ENCODE data around the gene NFKB1. TPM values are rescaled to one million over a fixed set of nuclear protein-coding genes. Genes with fewer than 3 reads are reported as not detected.

The NFKB1 gene
- polyA plus RNA-seq, 1 donor (not counting 4 experiments of a cell fraction or from before 2014, with no cell fraction given): 21.8 TPM

GRCh38 chr4:102472441-102473013, 28.6 kb upstream of the NFKB1 start:
- H3K79me2 ChIP-seq (ENCODE audit: control insufficient read depth, insufficient read depth, low read length): no peaks in the 10 kb centered on the region
- no peaks in the 10 kb centered on the region for H3K9me1 ChIP-seq (ENCODE audit: control insufficient read depth, extremely low read depth, insufficient read depth, low read length)
- no peaks in the 10 kb centered on the region for H4K20me1 ChIP-seq (ENCODE audit: control insufficient read depth, extremely low read depth, insufficient read depth, low read length)
- TF ChIP-seq EZH2 (IDR thresholded peaks at IDR 0.05; ENCODE audit: low read length): no peak
- TF ChIP-seq CTCF (optimal IDR thresholded peaks at IDR 0.05 in 1 of 3, IDR thresholded peaks at IDR 0.05 in 1 of 3, conservative IDR thresholded peaks at IDR 0.05 in 1 of 3; ENCODE audit: extremely low read depth in 1 of 3, insufficient read depth in 2 of 3, low read length in 3 of 3): no peak
- H3K4me3 ChIP-seq (ENCODE audit: control insufficient read depth in 2 of 3, extremely low read depth in 1 of 3, insufficient read depth in 2 of 3, low read depth in 1 of 3, low read length in 3 of 3): no peak overlapping the region
- no peak for FAIRE-seq
- H3K9ac ChIP-seq (ENCODE audit: control insufficient read depth, extremely low read depth, insufficient read depth, low read length): no peak overlapping the region
- H3K9me3 ChIP-seq (ENCODE audit: control insufficient read depth, low read depth, low read length): no peaks in the 10 kb centered on the region
- DNase-seq (ENCODE audit: low read depth, low spot score): no peak
- H3K4me1 ChIP-seq (ENCODE audit: control insufficient read depth, extremely low read depth, insufficient read depth, low read length): no peaks in the 10 kb centered on the region
- dilution Hi-C loops (cut with MboI; ENCODE audit: extremely low pct_ligation_motif_present, low sequenced_read_pairs): no loop called here
- no peak overlapping the region for H3K4me2 ChIP-seq (ENCODE audit: control insufficient read depth, extremely low read depth, insufficient read depth, low read depth, low read length)
- no peaks in the 10 kb centered on the region for H3K27me3 ChIP-seq (ENCODE audit: control insufficient read depth, extremely low read depth, insufficient read depth, low read length)
- H3K27ac ChIP-seq (ENCODE audit: control insufficient read depth, insufficient read depth, low read length): no peak overlapping the region
- no peaks in the 10 kb centered on the region for H3K36me3 ChIP-seq (ENCODE audit: control insufficient read depth in 2 of 2, extremely low read depth in 1 of 2, insufficient read depth in 2 of 2, low read length in 2 of 2)
- H2AFZ ChIP-seq (ENCODE audit: control insufficient read depth, low read length): no peak overlapping the region

- Histone ChIP-seq H3K4me1 (ENCODE audit: control insufficient read depth, extremely low read depth, insufficient read depth, low read length) (no peaks in the 10 kb centered on the region), H3K9me1 (ENCODE audit: control insufficient read depth, extremely low read depth, insufficient read depth, low read length) (no peaks in the 10 kb centered on the region), H3K9me3 (ENCODE audit: control insufficient read depth, low read depth, low read length) (no peaks in the 10 kb centered on the region), H3K27me3 (ENCODE audit: control insufficient read depth, extremely low read depth, insufficient read depth, low read length) (no peaks in the 10 kb centered on the region), H3K4me3 (ENCODE audit: control insufficient read depth in 2 of 3, extremely low read depth in 1 of 3, insufficient read depth in 2 of 3, low read depth in 1 of 3, low read length in 3 of 3) (no peak overlapping the region), H4K20me1 (ENCODE audit: control insufficient read depth, extremely low read depth, insufficient read depth, low read length) (no peaks in the 10 kb centered on the region), H3K79me2 (ENCODE audit: control insufficient read depth, insufficient read depth, low read length) (no peaks in the 10 kb centered on the region), H3K9ac (ENCODE audit: control insufficient read depth, extremely low read depth, insufficient read depth, low read length) (no peak overlapping the region), H3K36me3 (ENCODE audit: control insufficient read depth in 2 of 2, extremely low read depth in 1 of 2, insufficient read depth in 2 of 2, low read length in 2 of 2) (no peaks in the 10 kb centered on the region), H2AFZ (ENCODE audit: control insufficient read depth, low read length) (no peak overlapping the region), H3K4me2 (ENCODE audit: control insufficient read depth, extremely low read depth, insufficient read depth, low read depth, low read length) (no peak overlapping the region), H3K27ac (ENCODE audit: control insufficient read depth, insufficient read depth, low read length) (no peak overlapping the region)
- FAIRE-seq: no peak
- no peak for DNase-seq (ENCODE audit: low read depth, low spot score)
- TF ChIP-seq CTCF (optimal IDR thresholded peaks at IDR 0.05 in 1 of 3, IDR thresholded peaks at IDR 0.05 in 1 of 3, conservative IDR thresholded peaks at IDR 0.05 in 1 of 3; ENCODE audit: extremely low read depth in 1 of 3, insufficient read depth in 2 of 3, low read length in 3 of 3): no peak
- no peak for TF ChIP-seq EZH2 (IDR thresholded peaks at IDR 0.05; ENCODE audit: low read length)
- dilution Hi-C loops (cut with MboI; ENCODE audit: extremely low pct_ligation_motif_present, low sequenced_read_pairs): no loop called here
Measured at GRCh38 chr4:102473476-102473875, 27.7 kb upstream of the NFKB1 start.

Data from keratinocyte (primary cell).